BJ (cell line): ENCODE data around the gene NPAS3. TPM values are rescaled to one million over a fixed set of nuclear protein-coding genes. Genes with fewer than 3 reads are reported as not detected.
A peak's percentile ranks its signal among the peaks of the same experiment; 100 is the strongest.

Experiments used
- CTCF ChIA-PET: fragments of 350-600 bp; formaldehyde crosslinking; extraction: SDS; loops from one replicate; lab custom pipeline; 2021; ENCODE audit warnings: antibody characterized with exemption, inconsistent platforms; lab: Yijun Ruan, JAX
- POLR2A ChIA-PET: fragments of 300-600 bp; sonication (Branson Sonifier 250); formaldehyde crosslinking; extraction: SDS; loops from one replicate; lab custom pipeline; 2021; ENCODE audit warnings: antibody characterized with exemption; lab: Charles Lee
- DNase-seq: peaks from one replicate; pipeline ENCODE4 v3.0.0-alpha.2; 2011; ENCODE audit warnings: low read depth
- H3K27me3 ChIP-seq: 2 replicates; pipeline ENCODE4 v1.6.0; 2011; ENCODE audit warnings: low read length; ENCODE audit not compliant: control insufficient read depth, insufficient read depth
- H3K36me3 ChIP-seq: 2 replicates; pipeline ENCODE4 v1.5.1; 2011; ENCODE audit warnings: low read length; ENCODE audit not compliant: control insufficient read depth, insufficient read depth
- H3K4me3 ChIP-seq: 2 replicates; pipeline ENCODE4 v1.5.1; 2011; ENCODE audit warnings: low read depth, mild to moderate bottlenecking, control low read depth, low read length
- CTCF ChIP-seq: IDR thresholded peaks from 2 replicates; pipeline ENCODE4 v1.5.1; 2011; ENCODE audit warnings: low read depth, mild to moderate bottlenecking, control low read depth, inconsistent platforms, low read length, moderate library complexity; ENCODE audit not compliant: insufficient read depth
- polyA plus RNA-seq: library from polyadenylated mRNA; depleted of rRNA; stranded (reverse); fragments of >200 nt; gene quantifications from 2 replicates; pipeline ENCODE4 v1.2.3, GENCODE V29; 2011

The NPAS3 gene
- polyA plus RNA-seq, 1 experiment = 0.09 TPM

DNA sequence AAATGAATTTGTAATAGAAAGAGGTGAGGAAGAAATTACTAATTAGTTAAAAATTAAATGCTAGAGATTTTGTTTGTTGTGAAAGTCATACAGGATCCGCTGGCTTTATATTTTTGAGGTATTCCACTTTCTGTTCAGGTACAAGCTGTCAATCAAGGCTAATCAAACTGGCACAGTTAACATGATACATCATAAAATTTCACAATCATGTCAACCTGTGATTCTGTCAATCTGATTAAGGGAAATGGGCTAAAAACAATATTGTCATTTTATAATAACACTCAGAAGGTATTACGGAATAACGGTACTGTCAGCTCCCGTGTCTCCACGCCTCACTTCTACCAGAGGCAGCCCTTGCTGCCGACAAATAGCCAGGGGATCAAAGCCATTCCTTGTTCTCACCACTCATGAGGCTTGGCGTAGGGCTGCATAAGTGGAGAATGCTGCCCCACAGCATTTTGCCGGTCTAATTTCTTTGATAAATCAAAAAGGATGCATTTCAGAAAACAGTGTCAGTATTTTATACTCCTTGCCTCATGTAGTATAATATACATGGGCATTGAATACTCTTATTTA, 352.9 kb downstream of the NPAS3 start:
- POLR2A ChIA-PET = no interaction called here
- H3K4me3 ChIP-seq = no peak overlapping the region
- H3K27me3 ChIP-seq = no peaks in the 10 kb centered on the region
- DNase-seq = no peak
- CTCF ChIA-PET = interaction anchor here (1.2 kb wide), 1 partner anchor 9 kb away, joined by 4 read pairs; no protein-coding TSS in a partner anchor
- no peaks in the 10 kb centered on the region for H3K36me3 ChIP-seq
- TF ChIP-seq CTCF = no peak

- no peak for TF ChIP-seq CTCF
- no peak overlapping the region for H3K4me3 ChIP-seq
- POLR2A ChIA-PET = no interaction called here
- no peaks in the 10 kb centered on the region for H3K27me3 ChIP-seq
- CTCF ChIA-PET = no interaction called here
- DNase-seq = no peak
- no peaks in the 10 kb centered on the region for H3K36me3 ChIP-seq
Observed at GRCh38 chr14:33294419-33294818, 355.7 kb downstream of the NPAS3 start.

DNA sequence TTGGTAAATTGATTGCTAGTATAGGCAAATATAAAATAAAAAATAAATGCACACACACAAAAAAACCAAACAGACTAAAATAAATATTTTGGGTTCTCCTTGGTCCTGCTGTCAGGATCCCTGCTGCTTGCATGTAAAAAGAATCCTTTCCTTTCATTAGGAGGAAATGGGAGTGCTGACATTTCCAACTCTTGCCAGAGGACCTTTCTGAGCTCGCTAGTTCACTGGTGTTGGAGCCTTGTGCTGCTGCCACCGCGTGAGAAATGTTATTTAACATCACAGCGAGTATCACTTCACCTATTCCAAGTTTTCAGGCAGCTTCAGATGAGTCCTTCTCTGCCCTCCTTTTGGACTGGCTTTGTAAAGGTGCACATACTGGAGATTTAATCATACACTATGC, 358.9 kb downstream of the NPAS3 start:
- CTCF ChIA-PET = interaction anchor here (1.9 kb wide), 1 partner anchor 10 kb away, joined by 6 read pairs; no protein-coding TSS in a partner anchor
- H3K4me3 ChIP-seq = no peak overlapping the region
- no peaks in the 10 kb centered on the region for H3K36me3 ChIP-seq
- POLR2A ChIA-PET = no interaction called here
- no peak for TF ChIP-seq CTCF
- no peak for DNase-seq
- no peaks in the 10 kb centered on the region for H3K27me3 ChIP-seq

DNA sequence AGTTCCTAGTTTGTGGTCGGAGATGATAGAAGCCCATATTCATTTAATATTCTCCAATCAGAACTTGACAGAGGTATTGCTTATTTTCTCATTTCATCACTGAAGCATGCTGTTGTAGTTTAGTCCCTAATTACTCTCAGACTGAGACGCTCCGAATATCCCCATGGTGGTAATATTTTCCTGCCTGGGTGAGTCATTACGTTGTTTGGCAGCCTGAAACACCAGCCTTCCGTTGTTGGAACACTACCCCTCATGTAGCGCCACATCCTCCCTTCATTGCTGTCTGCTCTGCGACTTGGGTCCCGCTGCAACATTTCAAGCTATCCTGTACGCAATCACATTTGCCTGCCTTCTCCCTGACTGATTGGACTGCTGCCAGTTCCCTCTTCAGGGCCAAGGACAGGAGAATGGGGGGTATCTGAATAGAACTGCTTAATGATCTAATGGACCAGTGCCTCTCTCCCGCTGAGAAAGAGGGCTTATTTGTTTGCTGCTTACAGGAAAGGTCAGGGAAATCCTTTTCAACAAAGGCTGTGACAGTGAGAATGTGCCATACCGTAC, 369.1 kb downstream of the NPAS3 start:
- no peaks in the 10 kb centered on the region for H3K27me3 ChIP-seq
- peak; percentile 80 for DNase-seq
- ChIA-PET CTCF (interaction anchor here (1.5 kb wide), 1 partner anchor 9 kb away, joined by 6 read pairs; no protein-coding TSS in a partner anchor), POLR2A (no interaction called here)
- H3K4me3 ChIP-seq = no peak overlapping the region
- H3K36me3 ChIP-seq = no peaks in the 10 kb centered on the region
- TF ChIP-seq CTCF = no peak

- H3K36me3 ChIP-seq = no peaks in the 10 kb centered on the region
- CTCF ChIA-PET = interaction anchor here (0.6 to 0.8 kb wide), 2 partner anchors 8 to 13 kb away, joined by 3 read pairs; no protein-coding TSS in a partner anchor
Observed at GRCh38 chr14:33309106-33309505, 370.4 kb downstream of the NPAS3 start.

More at GRCh38 chr14:33309106-33309505, 370.4 kb downstream of the NPAS3 start:
- Histone ChIP-seq H3K27me3 (no peaks in the 10 kb centered on the region), H3K4me3 (no peak overlapping the region)
- POLR2A ChIA-PET = no interaction called here
- no peak for DNase-seq
- TF ChIP-seq CTCF = no peak
